HG02981 (cell line): ENCODE results near the gene DHX58.
"Not testable (repeated sequence)": the region's sequence is repeated elsewhere in the genome, so short reads cannot be mapped to it uniquely, and the experiment has no call there.

ENCODE experiments used
- ATAC-seq: cut with Tn5 transposase; IDR thresholded peaks from one replicate; pipeline ENCODE4 v1.9.1; 2021; ENCODE audit warnings: mild to moderate bottlenecking, moderate library complexity; ENCODE audit not compliant: unreplicated experiment

Gene DHX58

GRCh38 chr17:42112552-42113176, at the start of gene DHX58:
Gene DHX58 (minus strand): TSS chr17:42112714. CDS start chr17:42111892, 822 bp downstream.
- ATAC-seq = peak; percentile 59

- no peak for ATAC-seq
Measured at GRCh38 chr17:42160531-42160910, 48.0 kb upstream of the DHX58 start.

GRCh38 chr17:42159796-42160530, 47.4 kb upstream of the DHX58 start:
- no peak for ATAC-seq

GRCh38 chr17:42155614-42156045, 43.1 kb upstream of the DHX58 start:
- no peak for ATAC-seq

- no peak for ATAC-seq
Measured at GRCh38 chr17:42153919-42154742, 41.6 kb upstream of the DHX58 start.

GRCh38 chr17:42146911-42147607, 34.5 kb upstream of the DHX58 start:
- no peak for ATAC-seq

- not testable (repeated sequence) for ATAC-seq
Measured at GRCh38 chr17:42143138-42143537, 30.6 kb upstream of the DHX58 start.

GRCh38 chr17:42142371-42142896, 29.9 kb upstream of the DHX58 start:
- ATAC-seq = no peak

- ATAC-seq = no peak
Measured at GRCh38 chr17:42141382-42141781, 28.9 kb upstream of the DHX58 start.

GRCh38 chr17:42140690-42141089, 28.2 kb upstream of the DHX58 start:
- ATAC-seq = not testable (repeated sequence)

GRCh38 chr17:42138749-42139492, 26.4 kb upstream of the DHX58 start:
- ATAC-seq = no peak

GRCh38 chr17:42136654-42137051, 24.1 kb upstream of the DHX58 start:
- no peak for ATAC-seq

- ATAC-seq = no peak
Measured at GRCh38 chr17:42135664-42136653, 23.4 kb upstream of the DHX58 start.

GRCh38 chr17:42135151-42135550, 22.6 kb upstream of the DHX58 start:
- ATAC-seq = no peak

GRCh38 chr17:42133461-42134041, 21.0 kb upstream of the DHX58 start:
- peak; percentile 80 for ATAC-seq

- peak; percentile 20 for ATAC-seq
Measured at GRCh38 chr17:42132941-42133340, 20.4 kb upstream of the DHX58 start.

GRCh38 chr17:42131981-42132432, 19.5 kb upstream of the DHX58 start:
- no peak for ATAC-seq

GRCh38 chr17:42131232-42131631, 18.7 kb upstream of the DHX58 start:
- ATAC-seq = no peak
